NB4 (cell line): ENCODE results near the gene KCNJ4.
"Not testable (repeated sequence)": the region's sequence is repeated elsewhere in the genome, so short reads cannot be mapped to it uniquely, and the experiment has no call there.

Experiments used
- DNase-seq: peaks from one replicate; pipeline ENCODE4 v3.0.0; 2010; ENCODE audit warnings: low read depth
- H3K4me3 ChIP-seq: one replicate; pipeline ENCODE4 v1.5.1; 2011; ENCODE audit warnings: mild to moderate bottlenecking, low read depth, low read length, moderate library complexity
- CTCF ChIP-seq: IDR thresholded peaks from one replicate; pipeline ENCODE4 v1.5.1; 2012; ENCODE audit warnings: low read depth, low read length
- MYC ChIP-seq: IDR thresholded peaks from 2 replicates; pipeline ENCODE4 v1.6.1; 2011; ENCODE audit warnings: low read depth, low read length
- POLR2A ChIP-seq: IDR thresholded peaks from 2 replicates; pipeline ENCODE4 v1.6.1; 2011; ENCODE audit warnings: mild to moderate bottlenecking; ENCODE audit not compliant: insufficient read length; ENCODE audit errors: extremely low read depth
- TF ChIP-seq, protein P1 (sequence below): IDR thresholded peaks from 2 replicates; pipeline ENCODE4 v1.6.1; 2011; ENCODE audit warnings: low read depth, low read length

The KCNJ4 gene

GRCh38 chr22:38412435-38413084 lies 42.4 kb downstream of the KCNJ4 start:
- H3K4me3 ChIP-seq, result no peak overlapping the region
- TF ChIP-seq CTCF (peak; percentile 57), POLR2A (no peak)
- DNase-seq, result no peak

DNA sequence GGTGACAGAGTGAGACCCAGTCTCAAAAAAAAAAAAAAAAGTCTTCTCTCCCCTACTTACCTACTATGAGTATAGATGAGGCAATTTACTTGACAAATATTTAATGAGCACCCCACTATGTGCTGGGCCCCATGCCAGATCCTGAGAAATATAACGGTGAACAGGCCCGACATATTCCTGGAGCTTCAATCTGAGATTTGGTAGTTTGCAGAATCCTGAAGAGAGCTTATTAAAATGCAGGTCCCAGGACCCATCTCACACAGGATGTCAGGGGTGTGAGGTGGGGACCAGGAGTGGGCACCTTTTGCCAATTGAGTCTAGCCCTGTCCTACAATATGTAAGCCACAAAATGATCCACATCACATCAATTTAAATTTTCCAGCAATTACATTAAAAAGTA lies 44.0 kb downstream of the KCNJ4 start:
- DNase-seq, result no peak
- H3K4me3 ChIP-seq, result no peak overlapping the region
- TF ChIP-seq, protein P1, sequence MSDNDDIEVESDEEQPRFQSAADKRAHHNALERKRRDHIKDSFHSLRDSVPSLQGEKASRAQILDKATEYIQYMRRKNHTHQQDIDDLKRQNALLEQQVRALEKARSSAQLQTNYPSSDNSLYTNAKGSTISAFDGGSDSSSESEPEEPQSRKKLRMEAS, result no peak
- TF ChIP-seq POLR2A (no peak), MYC (no peak), CTCF (no peak)

DNA sequence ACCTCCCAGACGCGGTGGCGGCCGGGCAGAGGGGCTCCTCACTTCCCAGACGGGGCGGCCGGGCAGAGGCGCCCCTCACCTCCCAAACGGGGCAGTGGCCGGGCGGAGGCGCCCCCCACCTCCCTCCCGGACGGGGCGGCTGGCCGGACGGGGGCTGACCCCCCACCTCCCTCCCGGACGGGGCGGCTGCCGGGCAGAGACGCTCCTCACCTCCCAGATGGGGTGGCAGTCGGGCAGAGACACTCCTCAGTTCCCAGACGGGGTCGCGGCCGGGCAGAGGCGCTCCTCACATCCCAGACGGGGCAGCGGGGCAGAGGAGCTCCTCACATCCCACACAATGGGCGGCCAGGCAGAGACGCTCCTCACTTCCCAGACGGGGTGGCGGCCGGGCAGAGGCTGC lies 45.1 kb downstream of the KCNJ4 start:
- not testable (repeated sequence) for DNase-seq, H3K4me3 ChIP-seq

- TF ChIP-seq POLR2A, result no peak
- peak; percentile 53 for DNase-seq
Observed at GRCh38 chr22:38406617-38407016, 48.4 kb downstream of the KCNJ4 start.

GRCh38 chr22:38404419-38404818 lies 50.6 kb downstream of the KCNJ4 start:
- DNase-seq, result no peak
- TF ChIP-seq MYC (no peak), CTCF (no peak), POLR2A (no peak)
- TF ChIP-seq, protein P1, result no peak
- no peak overlapping the region for H3K4me3 ChIP-seq

More at GRCh38 chr22:38406617-38407016, 48.4 kb downstream of the KCNJ4 start:
- no peak overlapping the region for H3K4me3 ChIP-seq

DNA sequence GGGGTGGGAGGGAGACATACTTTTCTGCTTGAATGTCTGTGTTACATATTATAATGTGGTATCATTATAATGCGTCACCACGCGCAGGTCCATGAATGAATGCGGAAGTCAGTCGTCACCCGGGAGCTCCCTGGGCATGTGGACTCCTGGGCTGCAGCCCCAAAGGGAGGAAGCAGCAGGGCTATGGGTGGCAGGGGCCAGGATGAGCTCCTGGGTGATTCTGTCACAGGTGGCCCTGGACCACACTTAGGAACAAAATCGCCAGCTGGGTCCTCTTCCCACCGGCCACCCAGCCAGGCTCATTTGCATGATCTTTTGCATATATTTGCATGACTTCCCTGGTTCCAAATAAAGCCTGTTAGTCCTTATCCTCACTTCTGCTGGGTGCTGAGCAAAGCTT lies 51.2 kb downstream of the KCNJ4 start:
- TF ChIP-seq MYC (no peak), POLR2A (no peak), CTCF (no peak)
- TF ChIP-seq, protein P1, result no peak
- H3K4me3 ChIP-seq, result no peak overlapping the region
- DNase-seq, result no peak

- no peak for DNase-seq
- TF ChIP-seq MYC, result no peak
- no peak for TF ChIP-seq POLR2A
- TF ChIP-seq, protein P1, result no peak
- TF ChIP-seq CTCF, result no peak
- no peak overlapping the region for H3K4me3 ChIP-seq
Observed at GRCh38 chr22:38402204-38402603, 52.8 kb downstream of the KCNJ4 start.
